Sciatic nerve (tissue), 2 donors: ENCODE results near the gene FNDC3A. TPM values are rescaled to one million over a fixed set of nuclear protein-coding genes. Genes with fewer than 3 reads are reported as not detected.

Experiments used
- ATAC-seq: fragments of 200-7000 bp; cut with Tn5 transposase; one replicate; pipeline ENCODE4 v1.9.1; 2020; ENCODE audit warnings: mild to moderate bottlenecking, moderate library complexity
- DNase-seq: peaks from one replicate; pipeline ENCODE4 v3.0.0-alpha.2; 2020; ENCODE audit warnings: low spot score
- intact Hi-C: fragments of 100-400 bp; cut with DNase I; formaldehyde crosslinking; loops from one replicate; pipeline ENCODE4 v1.14.2; 2022
- total RNA-seq: library from RNA; stranded (reverse); fragmentation: NEBNext Ultra II Directional; extraction: Animal tissue kit (Norgen Biotek cat#: 25700); gene quantifications from one replicate; pipeline ENCODE4 v1.2.1, GENCODE V29; 2021
- donor health status: DM: no; HTN: no; CAD: no.
- donor health status: DM: no; HTN: no; CAD: no.

FNDC3A gene
- total RNA-seq, 1 donor from 2014 or later: 60.0 TPM

DNA sequence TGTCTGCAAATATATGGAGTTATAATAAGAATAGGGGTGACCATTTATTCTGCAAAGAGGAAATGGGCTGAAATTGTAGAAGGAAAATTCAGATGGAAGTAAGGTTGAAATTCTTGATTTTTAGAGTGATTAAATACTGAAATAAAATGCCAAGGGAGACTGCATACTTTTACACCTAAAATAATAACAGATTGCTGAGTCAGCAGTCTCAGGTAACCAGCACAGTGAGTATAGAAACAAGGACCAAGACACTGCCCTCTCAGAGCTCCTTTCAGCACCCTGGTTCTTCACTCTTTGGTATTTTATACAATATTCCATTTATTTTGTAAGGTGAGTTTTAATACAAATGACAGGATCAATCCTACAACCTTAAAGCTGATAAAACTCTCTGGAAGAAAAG is 195.6 kb downstream of the FNDC3A start:
- ATAC-seq (no peak), DNase-seq (no peak)
- intact Hi-C loops: no loop called here

DNA sequence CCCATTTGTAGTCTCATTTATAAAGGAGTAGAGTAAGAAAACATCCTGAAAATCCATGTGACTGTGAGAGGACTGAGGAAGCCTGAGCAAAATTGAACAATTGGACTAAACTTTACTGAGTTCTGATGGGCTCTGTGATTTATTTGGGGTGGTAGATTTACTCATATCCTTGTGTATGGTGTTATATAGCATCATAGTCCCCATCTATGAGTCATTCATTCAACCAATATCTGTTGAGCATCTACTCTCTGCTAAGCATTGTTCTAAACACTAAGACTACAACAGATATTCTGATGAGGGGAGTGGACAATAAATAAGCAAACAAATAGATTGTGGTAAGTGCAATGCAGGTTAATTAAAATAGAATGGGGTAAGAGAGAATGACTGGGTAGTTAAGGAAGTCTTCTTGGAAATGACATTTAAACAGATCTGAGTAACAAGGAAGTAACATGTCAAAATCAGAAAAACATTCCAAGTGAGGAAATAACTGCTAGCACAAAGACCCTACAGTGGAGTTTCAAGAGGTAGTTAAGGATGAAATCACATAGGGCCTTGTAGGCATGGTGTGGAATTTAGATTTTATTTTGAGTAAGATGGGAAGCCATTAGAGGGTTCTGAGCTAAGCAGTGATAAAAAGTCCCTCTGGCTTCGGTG is 208.1 kb downstream of the FNDC3A start:
- intact Hi-C loops: no loop called here
- ATAC-seq (no peak), DNase-seq (no peak)

DNA sequence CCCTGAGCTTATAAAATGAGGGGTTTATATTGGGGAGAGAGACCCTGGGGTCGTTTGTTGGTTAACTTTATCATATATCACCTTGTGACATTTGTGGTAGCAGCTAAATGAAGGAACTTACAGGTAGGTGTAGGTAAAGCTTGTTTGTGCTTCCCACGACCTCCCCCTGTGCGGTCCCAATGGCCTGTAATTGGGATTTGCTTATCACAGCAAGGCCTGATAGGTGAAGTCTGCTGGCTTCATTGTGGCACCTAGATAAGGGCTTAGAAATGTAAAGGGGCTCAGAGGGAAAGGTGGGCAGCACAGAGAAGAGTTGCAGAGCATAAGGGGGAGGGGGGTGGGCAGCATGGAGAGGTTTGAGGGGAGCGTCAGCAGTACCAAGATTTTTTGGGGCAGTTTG is 208.9 kb downstream of the FNDC3A start:
- intact Hi-C loops: no loop called here
- ATAC-seq (no peak), DNase-seq (no peak)

DNA sequence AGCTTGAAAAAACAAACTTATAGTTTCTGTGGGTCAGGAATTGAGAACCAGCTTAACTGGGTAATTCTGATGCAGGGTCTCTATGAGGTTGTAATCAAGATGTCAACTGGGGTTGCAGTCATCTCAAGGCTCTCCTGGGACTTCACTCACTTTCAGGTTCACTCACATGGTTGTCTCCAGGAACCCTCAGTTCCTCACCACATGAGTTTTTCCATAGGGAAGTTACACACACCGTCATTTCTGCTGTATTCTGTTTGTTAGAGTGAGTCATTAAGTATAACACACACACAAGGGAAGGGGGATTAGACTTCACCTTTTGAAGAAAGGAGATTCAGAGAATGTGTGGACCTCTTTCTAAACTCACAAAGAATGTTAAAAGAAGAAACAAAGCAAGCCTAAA is 209.6 kb downstream of the FNDC3A start:
- DNase-seq: no peak
- no peak for ATAC-seq
- intact Hi-C loops: no loop called here

DNA sequence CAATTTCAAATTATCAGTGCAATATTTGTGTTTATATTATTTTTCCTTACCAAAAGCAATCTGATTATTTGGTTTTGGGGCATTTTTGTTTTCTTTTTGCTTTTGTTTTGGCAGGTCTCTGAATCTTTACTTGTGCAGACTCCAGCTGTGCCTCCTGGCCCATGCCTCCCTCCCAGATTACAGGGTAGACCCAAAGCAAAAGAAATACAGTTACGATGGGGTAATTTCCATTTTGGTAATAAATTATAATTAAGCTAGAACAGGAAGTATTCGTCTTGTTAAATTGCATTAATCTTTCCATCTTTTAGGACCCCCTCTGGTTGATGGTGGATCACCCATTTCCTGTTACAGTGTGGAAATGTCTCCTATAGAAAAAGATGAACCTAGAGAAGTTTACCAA is 215.2 kb downstream of the FNDC3A start:
- DNase-seq: no peak
- ATAC-seq: no peak
- intact Hi-C loops: no loop called here

DNA sequence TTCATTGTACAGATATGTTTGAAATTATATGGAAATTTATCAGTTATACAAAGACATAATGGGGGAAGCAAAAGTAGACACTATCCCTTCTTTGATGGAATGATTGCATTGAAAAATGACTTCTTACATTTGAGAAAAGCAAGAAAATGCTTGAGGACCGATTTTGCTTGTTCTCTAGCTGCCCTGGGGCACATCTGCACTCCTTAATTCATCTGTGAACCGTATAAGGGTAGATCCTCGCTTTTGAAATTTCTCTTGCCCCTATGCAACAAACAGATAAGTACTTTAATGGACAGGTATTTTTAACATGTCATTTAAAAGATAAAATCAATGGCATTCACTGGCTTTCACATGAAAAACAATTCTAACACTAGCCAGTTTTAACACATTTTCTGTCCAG is 230.9 kb downstream of the FNDC3A start:
- intact Hi-C loops: no loop called here
- no peak for DNase-seq
- no peak for ATAC-seq

DNA sequence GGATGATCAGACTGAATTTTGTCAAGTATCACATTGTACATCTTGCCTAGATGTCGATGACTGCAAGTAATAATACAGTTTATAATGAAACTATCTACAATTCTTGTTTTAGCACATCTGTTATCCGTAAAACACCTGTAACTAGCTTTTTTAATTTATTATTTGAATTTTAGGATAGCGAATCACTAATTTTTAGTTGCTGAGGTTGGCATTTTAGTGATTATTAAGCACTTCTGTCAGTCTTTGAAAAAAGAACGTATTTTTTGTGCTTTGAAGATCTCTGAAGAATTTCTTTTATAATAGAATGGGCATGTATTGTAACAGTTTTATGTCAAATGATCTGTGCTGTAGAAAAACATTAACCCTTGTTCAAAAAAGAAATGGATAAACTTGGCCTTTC is 232.9 kb downstream of the FNDC3A start:
- intact Hi-C loops: no loop called here

DNA sequence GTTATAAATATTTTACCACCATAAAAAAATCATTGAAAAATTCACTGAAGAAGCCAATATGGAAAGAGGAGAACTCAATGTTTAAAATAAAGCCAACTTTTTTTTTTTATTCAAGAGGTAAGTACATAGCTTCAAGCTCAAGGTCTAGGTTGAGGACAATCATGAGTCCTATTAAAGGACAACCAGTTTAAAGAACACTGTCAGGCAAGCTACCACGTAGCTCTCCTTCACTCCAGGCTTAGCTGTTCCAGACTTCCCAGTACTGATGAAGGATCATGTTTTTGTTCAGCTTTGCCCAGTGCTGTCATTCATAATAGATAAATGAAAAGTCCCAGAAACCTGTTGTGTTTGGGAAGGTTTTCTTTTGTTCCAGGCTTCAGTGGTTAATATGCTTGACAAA is 234.4 kb downstream of the FNDC3A start:
- ATAC-seq: no peak
- intact Hi-C loops: no loop called here
- DNase-seq: no peak

More for the DNA sequence above, 232.9 kb downstream of the FNDC3A start:
- no peak for DNase-seq
- ATAC-seq: no peak

DNA sequence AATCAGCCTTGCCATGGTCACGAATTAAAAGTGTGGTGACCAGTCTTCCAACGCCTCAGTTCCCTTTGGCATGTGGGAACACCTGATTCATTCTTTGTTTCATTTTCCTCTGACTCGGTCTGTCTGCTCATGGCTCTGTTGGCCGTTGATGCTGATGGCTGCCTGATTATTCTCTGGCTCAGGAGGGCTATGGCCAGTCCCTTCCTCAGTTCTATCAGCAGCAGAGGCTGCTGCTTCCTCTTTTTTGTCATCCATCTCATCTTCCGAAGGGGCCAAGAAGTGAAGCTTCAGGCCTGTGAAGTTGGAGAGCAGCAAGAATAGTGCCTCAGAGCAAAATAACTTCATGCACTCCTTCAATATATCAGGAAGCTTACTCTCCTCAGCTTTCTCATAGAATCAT is 235.0 kb downstream of the FNDC3A start:
- intact Hi-C loops: no loop called here
- ATAC-seq (no peak), DNase-seq (no peak)

DNA sequence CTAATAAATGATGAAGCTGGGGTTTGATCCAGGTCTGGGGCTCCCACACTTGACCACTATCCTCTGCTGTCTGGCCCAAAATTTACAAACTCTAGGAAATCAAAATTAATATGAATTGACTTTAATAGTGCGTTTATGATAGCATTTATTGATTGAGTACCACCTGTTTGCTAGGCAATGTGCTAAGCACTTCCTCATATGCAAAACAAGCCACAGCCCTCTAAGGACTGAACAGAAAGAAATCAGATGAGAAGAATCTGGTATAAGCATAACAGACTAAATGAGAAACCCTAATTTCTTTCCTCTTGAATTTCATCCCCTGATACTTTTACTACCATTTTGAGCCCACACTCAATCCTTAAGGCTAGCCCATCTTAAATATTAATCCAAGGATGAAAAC is 237.8 kb downstream of the FNDC3A start:
- no peak for DNase-seq
- ATAC-seq: no peak
- intact Hi-C loops: no loop called here

DNA sequence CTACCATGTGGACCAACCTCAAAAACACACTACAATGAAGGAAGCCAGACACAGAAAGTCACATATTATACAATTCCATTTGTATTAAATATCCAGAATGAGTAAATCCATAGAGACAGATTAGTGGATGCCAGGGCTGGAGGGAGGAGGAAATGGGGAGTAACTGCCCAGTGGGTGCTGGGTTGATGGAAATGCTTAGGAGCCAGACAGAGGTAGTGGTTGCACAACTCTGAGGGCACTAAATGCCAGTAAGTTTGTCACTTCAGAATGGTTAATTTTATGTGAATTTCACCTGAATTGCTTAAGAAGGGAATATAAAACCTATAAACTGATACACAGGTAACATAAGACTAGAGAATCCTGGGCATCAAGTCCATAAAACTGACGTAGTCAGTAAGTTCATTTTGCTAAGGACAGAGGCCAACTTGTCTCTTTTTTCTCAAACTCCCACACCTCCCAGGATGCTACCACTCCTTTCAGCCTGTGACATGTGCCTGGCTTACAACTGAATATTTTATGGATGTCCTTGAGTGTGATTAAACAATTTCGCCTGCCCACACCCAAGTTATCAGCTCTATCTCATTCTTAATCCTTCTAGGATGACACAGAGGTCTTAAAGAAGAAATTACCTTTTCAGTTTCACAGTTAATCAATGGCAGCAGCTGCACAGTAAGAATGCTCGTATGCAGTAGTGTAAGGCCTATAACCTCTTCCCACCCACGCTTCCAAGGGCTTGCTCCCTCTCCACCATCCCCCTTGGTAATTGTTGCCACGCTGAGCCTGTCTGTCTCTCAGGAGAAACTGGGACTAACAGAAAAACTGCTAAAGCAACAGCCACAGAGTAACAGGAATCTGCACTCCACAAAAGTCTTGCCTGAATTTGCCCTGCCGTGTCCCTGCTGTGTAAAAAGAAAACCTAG is 238.5 kb downstream of the FNDC3A start:
- no peak for DNase-seq
- no peak for ATAC-seq
- intact Hi-C loops: no loop called here

DNA sequence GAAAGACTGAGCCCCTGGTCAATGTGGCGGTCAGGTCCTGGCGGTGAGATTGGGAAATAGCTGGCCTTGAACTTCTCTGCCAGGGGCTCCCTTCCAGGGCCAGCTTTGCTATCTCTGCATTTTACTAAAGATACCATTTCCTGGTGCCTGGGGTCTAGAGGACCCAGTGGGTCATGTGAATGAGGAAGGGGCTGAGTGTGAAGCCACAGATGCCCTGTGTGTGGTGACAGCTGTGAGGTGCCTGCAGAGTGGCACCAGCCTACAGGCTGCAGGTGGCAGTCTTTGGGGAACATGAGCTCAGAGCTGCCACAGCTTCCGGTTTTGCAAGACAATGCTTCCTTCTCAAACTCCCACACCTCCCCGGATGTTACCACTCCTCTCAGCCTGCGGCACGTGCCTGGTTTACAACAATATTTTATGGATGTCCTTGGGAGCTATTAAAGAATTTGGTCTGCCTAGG is 239.2 kb downstream of the FNDC3A start:
- DNase-seq (no peak), ATAC-seq (peak; percentile 57)
- intact Hi-C loops: no loop called here

DNA sequence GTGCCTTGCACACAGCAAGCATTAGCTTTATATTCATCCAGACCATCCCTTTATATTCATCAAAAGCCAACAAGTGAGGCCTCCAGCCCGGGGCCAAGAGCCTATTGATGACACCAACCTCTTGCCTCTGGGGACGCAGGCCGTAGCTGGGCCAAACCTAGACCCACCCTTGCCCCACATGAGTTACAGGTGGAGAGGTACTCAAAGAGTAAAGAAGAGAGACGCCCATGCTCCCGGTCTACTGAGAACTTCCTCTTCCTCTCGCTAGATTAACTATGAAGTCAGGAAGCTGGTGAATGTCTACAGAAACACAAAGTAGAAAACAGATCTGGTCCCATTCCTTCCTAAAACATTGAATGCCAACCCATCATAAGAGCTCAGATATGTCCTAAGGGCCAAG is 240.6 kb downstream of the FNDC3A start:
- DNase-seq: no peak
- ATAC-seq: no peak
- intact Hi-C loops: no loop called here

DNA sequence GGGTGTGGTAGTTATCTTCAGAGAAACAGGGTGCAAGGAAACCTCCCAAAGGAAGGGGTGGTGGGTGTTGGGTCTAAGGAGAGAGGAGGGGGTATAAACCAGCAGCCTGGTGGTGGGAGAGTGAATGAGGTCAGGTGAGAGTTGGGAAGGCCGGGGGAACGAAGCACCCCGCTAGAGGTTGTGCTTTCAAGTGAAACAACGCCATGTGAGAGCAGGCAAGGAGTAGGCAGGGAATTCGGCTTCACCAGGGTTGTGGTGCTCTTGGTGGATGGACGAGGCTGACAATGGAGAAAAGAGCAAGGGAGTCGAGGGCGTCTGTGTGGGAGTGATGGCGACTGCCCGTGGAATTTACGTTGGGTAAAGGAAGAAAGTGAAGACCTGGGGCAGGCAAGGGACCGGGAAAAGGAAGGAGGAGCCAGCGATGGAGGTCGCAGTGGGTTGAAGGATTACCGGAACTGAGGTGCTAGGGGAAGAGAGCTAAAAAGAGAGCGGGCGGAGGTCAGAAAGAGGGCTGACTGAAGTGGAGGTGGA is 242.3 kb downstream of the FNDC3A start:
- ATAC-seq: no peak
- DNase-seq: no peak
- intact Hi-C loops: no loop called here

DNA sequence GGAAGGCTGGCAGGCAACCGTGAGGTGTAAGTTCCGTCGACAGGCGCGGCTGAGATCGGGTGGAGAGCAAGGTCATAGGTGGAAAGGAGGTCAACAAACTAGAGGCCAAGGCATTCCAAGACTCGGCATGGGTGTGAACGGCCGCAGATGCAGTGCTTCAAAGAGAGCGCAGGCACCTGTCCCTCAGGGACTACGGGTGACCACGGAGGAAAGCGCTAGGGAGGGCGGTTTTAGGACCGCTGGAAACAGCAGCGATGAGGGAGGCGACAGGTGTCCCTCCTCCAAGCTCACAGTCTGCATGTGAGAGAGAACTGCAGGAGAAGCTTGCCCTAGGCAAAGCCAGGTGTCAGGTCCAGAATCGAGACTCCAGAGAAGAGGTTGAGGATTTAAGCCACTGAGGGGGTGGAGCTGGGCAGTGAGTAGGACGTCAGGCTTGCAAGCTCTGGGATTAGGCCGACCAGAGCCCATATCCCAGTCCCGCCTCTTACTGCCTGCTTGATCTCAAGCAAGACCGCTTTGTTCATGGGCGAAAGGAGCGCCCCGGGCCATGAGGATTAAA is 242.9 kb downstream of the FNDC3A start:
- ATAC-seq (no peak), DNase-seq (no peak)
- intact Hi-C loops: no loop called here

DNA sequence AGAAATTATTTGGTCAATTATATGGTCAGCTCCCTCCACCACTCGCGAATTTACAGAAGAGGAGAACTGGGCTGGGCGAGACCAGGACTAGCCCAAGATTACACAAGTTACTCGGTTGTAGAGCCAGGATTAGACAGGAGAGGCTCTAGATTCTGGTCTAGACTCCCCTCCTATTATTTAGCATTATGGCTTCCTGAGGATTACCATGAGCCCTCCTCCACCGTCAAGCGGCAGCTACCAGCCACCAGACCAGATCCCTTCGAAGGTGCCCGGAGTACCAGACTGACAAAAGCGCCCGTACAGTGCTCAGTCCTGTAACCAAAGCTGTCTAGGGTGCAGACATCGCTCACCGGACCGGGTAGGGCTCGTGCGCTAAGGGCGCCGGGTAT is 243.9 kb downstream of the FNDC3A start:
- DNase-seq (no peak), ATAC-seq (no peak)
- intact Hi-C loops: no loop called here

DNA sequence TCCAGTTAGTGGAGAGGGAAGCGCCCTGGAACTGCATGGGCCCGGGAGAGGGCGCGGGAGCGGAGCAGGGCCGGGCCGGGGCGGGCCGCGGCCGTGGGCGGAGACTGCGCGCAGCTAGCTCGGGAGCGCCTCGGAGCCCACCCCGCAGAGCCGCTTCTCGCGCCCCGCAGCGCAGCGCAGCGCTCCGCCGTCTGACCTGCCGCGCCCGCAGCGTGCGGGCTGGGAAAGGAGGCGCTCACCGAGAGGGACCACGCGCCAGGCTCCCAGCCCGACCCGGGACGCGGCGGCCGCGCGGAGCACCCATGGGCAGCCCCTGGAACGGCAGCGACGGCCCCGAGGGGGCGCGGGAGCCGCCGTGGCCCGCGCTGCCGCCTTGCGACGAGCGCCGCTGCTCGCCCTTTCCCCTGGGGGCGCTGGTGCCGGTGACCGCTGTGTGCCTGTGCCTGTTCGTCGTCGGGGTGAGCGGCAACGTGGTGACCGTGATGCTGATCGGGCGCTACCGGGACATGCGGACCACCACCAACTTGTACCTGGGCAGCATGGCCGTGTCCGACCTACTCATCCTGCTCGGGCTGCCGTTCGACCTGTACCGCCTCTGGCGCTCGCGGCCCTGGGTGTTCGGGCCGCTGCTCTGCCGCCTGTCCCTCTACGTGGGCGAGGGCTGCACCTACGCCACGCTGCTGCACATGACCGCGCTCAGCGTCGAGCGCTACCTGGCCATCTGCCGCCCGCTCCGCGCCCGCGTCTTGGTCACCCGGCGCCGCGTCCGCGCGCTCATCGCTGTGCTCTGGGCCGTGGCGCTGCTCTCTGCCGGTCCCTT is 244.5 kb downstream of the FNDC3A start, which contains the start of gene MLNR:
Gene MLNR, plus strand, starts transcription at position 303 of the 820 bp plus-strand sequence. Its CDS starts 0 bp downstream, at position 303.
- peak; percentile 73 for ATAC-seq
- no peak for DNase-seq
- intact Hi-C loops: no loop called here

DNA sequence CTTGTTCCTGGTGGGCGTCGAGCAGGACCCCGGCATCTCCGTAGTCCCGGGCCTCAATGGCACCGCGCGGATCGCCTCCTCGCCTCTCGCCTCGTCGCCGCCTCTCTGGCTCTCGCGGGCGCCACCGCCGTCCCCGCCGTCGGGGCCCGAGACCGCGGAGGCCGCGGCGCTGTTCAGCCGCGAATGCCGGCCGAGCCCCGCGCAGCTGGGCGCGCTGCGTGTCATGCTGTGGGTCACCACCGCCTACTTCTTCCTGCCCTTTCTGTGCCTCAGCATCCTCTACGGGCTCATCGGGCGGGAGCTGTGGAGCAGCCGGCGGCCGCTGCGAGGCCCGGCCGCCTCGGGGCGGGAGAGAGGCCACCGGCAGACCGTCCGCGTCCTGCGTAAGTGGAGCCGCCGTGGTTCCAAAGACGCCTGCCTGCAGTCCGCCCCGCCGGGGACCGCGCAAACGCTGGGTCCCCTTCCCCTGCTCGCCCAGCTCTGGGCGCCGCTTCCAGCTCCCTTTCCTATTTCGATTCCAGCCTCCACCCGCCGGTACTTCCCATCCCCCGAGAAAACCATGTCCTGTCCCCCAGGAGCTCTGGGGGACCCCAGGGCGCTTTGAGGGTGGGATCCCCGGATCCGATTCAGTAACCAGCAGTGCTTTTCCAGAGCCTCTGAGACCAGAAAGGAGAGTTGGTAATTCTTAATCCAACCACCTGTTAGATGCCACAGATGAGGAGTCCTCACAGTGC is 245.3 kb downstream of the FNDC3A start:
- intact Hi-C loops: no loop called here

More for the DNA sequence above, 245.3 kb downstream of the FNDC3A start:
- ATAC-seq (no peak), DNase-seq (no peak)
